K562 (cell line): ENCODE data around the gene IDH3G. TPM values are rescaled to one million over a fixed set of nuclear protein-coding genes. Genes with fewer than 3 reads are reported as not detected.
"Not testable (repeated sequence)": the region's sequence is repeated elsewhere in the genome, so short reads cannot be mapped to it uniquely, and the experiment has no call there.

Experiments
- ATAC-seq: fragments of 200-7000 bp; cut with Tn5 transposase; 3 replicates; pipeline ENCODE4 v1.9.1; 2020; ENCODE audit warnings: moderate library complexity
- BruUV-seq: library from RNA; stranded (reverse); fragments of 400-500 nt; replicated peaks from 2 replicates; lab custom pipeline; 2021; lab: Mats Ljungman, UMichigan
- CTCF ChIA-PET: fragments of 300-600 bp; formaldehyde crosslinking; extraction: SDS; loops from one replicate; lab custom pipeline; 2021; ENCODE audit warnings: low intra/inter-chr PET ratio; lab: Yijun Ruan, JAX
- POLR2A ChIA-PET: fragments of 300-600, 350-650 bp; sonication (Branson Sonifier 250); formaldehyde crosslinking; extraction: SDS; loops from one replicate; lab custom pipeline; 2021; ENCODE audit warnings: antibody characterized with exemption, inconsistent platforms; lab: Yijun Ruan, JAX
- DNase-seq, 4 experiments: peaks; one replicate each; pipeline versions ENCODE4 v3.0.0 to v3.0.0-alpha.2; 2011 to 2018; ENCODE audit warnings: low spot score in 3 of 4, mixed read lengths in 3 of 4; ENCODE audit errors: extremely low read depth in 1 of 4
- FAIRE-seq: peaks from 2 replicates; lab custom pipeline; 2011; peaks lifted over from hg19 to GRCh38; lab: Jason Lieb, UNC
- H2AFZ ChIP-seq: 2 replicates; pipeline ENCODE4 v1.6.0; 2011; ENCODE audit warnings: low read depth, low read length, control low read depth, inconsistent platforms
- H3K27ac ChIP-seq: fragments of 200-600 bp; 3 replicates; pipeline ENCODE4 v1.8.0; 2011; ENCODE audit warnings: low read depth, mild to moderate bottlenecking, control low read depth, inconsistent platforms, low read length, moderate library complexity, mixed read lengths; ENCODE audit errors: extremely low read depth
- H3K27me3 ChIP-seq, 2 experiments: fragments of 300-600 bp in 1 of 2; 2 replicates in 1 of 2; 3 replicates in 1 of 2; pipeline versions ENCODE4 v1.6.0 to v1.8.0; 2011; ENCODE audit warnings: inconsistent platforms in 2 of 2, low read length in 2 of 2, mild to moderate bottlenecking in 1 of 2, mixed read lengths in 1 of 2, moderate library complexity in 1 of 2; ENCODE audit not compliant: control insufficient read depth in 2 of 2, insufficient read depth in 2 of 2
- H3K36me3 ChIP-seq: fragments of 300-600 bp; 3 replicates; pipeline ENCODE4 v1.8.0; 2011; ENCODE audit warnings: mild to moderate bottlenecking, low read length, inconsistent platforms; ENCODE audit not compliant: control insufficient read depth, insufficient read depth
- H3K4me1 ChIP-seq, 2 experiments: fragments of 200-600 bp in 1 of 2; replicated peaks in 1 of 2; 2 replicates in 1 of 2; 3 replicates in 1 of 2; pipeline versions ENCODE4 v1.5.1 to v1.8.0; 2011; ENCODE audit warnings: inconsistent platforms in 2 of 2, low read length in 2 of 2, mild to moderate bottlenecking in 1 of 2, mixed read lengths in 1 of 2, moderate library complexity in 1 of 2; ENCODE audit not compliant: control insufficient read depth in 2 of 2, insufficient read depth in 2 of 2
- H3K4me2 ChIP-seq: 2 replicates; pipeline ENCODE4 v1.6.1; 2011; ENCODE audit warnings: low read length, control low read depth, inconsistent platforms, mixed read lengths; ENCODE audit not compliant: insufficient read depth
- H3K4me3 ChIP-seq: fragments of 200-600 bp; sonication (generic), shearing (Covaris generic); 2 replicates; pipeline ENCODE4 v1.5.1; 2016; ENCODE audit warnings: control low read depth, inconsistent platforms
- H3K79me2 ChIP-seq: fragments of 200-600 bp; 3 replicates; pipeline ENCODE4 v1.8.0; 2011; ENCODE audit warnings: low read length, inconsistent platforms; ENCODE audit not compliant: control insufficient read depth, insufficient read depth
- H3K9ac ChIP-seq, 2 experiments: 2 replicates each; pipeline versions ENCODE4 v1.6.0 to v1.6.1; 2011; ENCODE audit warnings: low read depth in 2 of 2, low read length in 2 of 2, control low read depth in 1 of 2, inconsistent platforms in 1 of 2, mild to moderate bottlenecking in 1 of 2, mixed read lengths in 1 of 2; ENCODE audit not compliant: insufficient read depth in 1 of 2
- H3K9me1 ChIP-seq: one replicate; pipeline ENCODE4 v1.6.0; 2011; ENCODE audit warnings: inconsistent platforms, mild to moderate bottlenecking, low read length, moderate library complexity; ENCODE audit not compliant: control insufficient read depth, insufficient read depth
- H3K9me3 ChIP-seq: replicated peaks from 2 replicates; pipeline ENCODE4 v1.5.1; 2011; ENCODE audit warnings: low read depth, low read length, inconsistent platforms; ENCODE audit not compliant: control insufficient read depth, insufficient read depth
- H4K20me1 ChIP-seq: replicated peaks from 2 replicates; pipeline ENCODE4 v1.6.1; 2011; ENCODE audit warnings: low read length, inconsistent platforms, mixed read lengths; ENCODE audit not compliant: control insufficient read depth, insufficient read depth
- CUX1 ChIP-seq: fragments of 200-800 bp; sonication (Bioruptor generic); IDR thresholded peaks from 2 replicates; pipeline ENCODE4 v1.6.1; 2016; ENCODE audit warnings: missing genetic modification characterization, missing compliant biosample characterization
- CXXC5 ChIP-seq: fragments of 250-450 bp; sonication (Bioruptor Pico); IDR thresholded peaks from 2 replicates; pipeline ENCODE4 v1.8.0; 2022; ENCODE audit warnings: inconsistent platforms, mild to moderate bottlenecking, moderate library complexity
- MEIS2 ChIP-seq: fragments of 450-650 bp; IDR thresholded peaks from 2 replicates; pipeline ENCODE4 v1.6.1; 2014; ENCODE audit warnings: mild to moderate bottlenecking; ENCODE audit not compliant: partially characterized antibody
- NFIC ChIP-seq: fragments of 450-650 bp; IDR thresholded peaks from 2 replicates; pipeline ENCODE4 v1.6.1; 2017; ENCODE audit warnings: mild to moderate bottlenecking, inconsistent platforms
- PBX2 ChIP-seq, 2 experiments: IDR thresholded peaks in 1 of 2; conservative IDR thresholded peaks in 1 of 2; 2 replicates each; pipeline ENCODE4 v1.6.1; 2016; ENCODE audit warnings: low read depth in 2 of 2, mild to moderate bottlenecking in 1 of 2, missing compliant biosample characterization in 1 of 2, missing genetic modification characterization in 1 of 2, moderate library complexity in 1 of 2
- ZNF592 ChIP-seq: fragments of 450-650 bp; IDR thresholded peaks from 2 replicates; pipeline ENCODE4 v1.6.1; 2017; ENCODE audit warnings: antibody characterized with exemption, mild to moderate bottlenecking
- WGBS: fragments of 100-300 bp; shearing (Covaris generic); methylation state at CpG from one replicate; pipeline ENCODE4 v1.1.6; 2016; ENCODE audit warnings: low coverage, mixed read lengths; ENCODE audit not compliant: insufficient coverage; ENCODE audit errors: missing lambda C conversion rate; 5-methylcytosine and 5-hydroxymethylcytosine counted together
- in situ Hi-C: fragments of 300-500 bp; cut with MboI; formaldehyde crosslinking; loops from 4 replicates; pipeline ENCODE4 v1.15.0; 2018; ENCODE audit warnings: inconsistent platforms, mixed read lengths
- intact Hi-C: fragments of 100-400 bp; cut with micrococcal nuclease; formaldehyde crosslinking; loops from 2 replicates; pipeline ENCODE4 v1.14.2; 2022
- polyA plus RNA-seq, 8 experiments: library from polyadenylated mRNA; depleted of rRNA in 4 of 8; stranded (reverse) in 5 of 8; unstranded in 3 of 8; fragments of >200 nt; fragmentation: Nextera tagmentation in 2 of 8; fragmentation: Illumina TruSeq in 1 of 8; extraction: Ambion mirVana in 2 of 8; extraction: Trizol in 1 of 8; gene quantifications; 2 replicates each; pipeline versions ENCODE4 v1.2.1 to v1.2.3, GENCODE V29; 2011 to 2014; ENCODE audit warnings: inconsistent platforms in 1 of 8, missing spikeins in 1 of 8
- total RNA-seq, 7 experiments: library from RNA; depleted of rRNA in 6 of 7; stranded (reverse); fragments of >200 nt in 6 of 7; fragmentation: Illumina TruSeq in 2 of 7; extraction: Trizol in 2 of 7; gene quantifications; 2 replicates each; pipeline versions ENCODE4 v1.2.1 to v1.2.3, GENCODE V29; 2011 to 2021; ENCODE audit warnings: low replicate concordance in 1 of 7

IDH3G gene
- total and polyA plus RNA-seq, 9 of the 15 experiments (the other 6 are each of a cell fraction or from before 2014, with no cell fraction given) = 24.3 to 72.5 (median 37.9) TPM

GRCh38 chrX:153742796-153743467, 51.2 kb downstream of the IDH3G start:
- CTCF ChIA-PET; H4K20me1 ChIP-seq; BruUV-seq; H3K79me2 ChIP-seq; H3K9me3 ChIP-seq; H2AFZ ChIP-seq; FAIRE-seq; H3K4me2 ChIP-seq; in situ Hi-C loops; ATAC-seq; H3K36me3 ChIP-seq; H3K9me1 ChIP-seq; H3K4me3 ChIP-seq; H3K27me3 ChIP-seq; TF ChIP-seq PBX2 (CRISPR knock-in tag; IDR thresholded peaks at IDR 0.05; ENCODE audit: low read depth): not testable (repeated sequence)
- intact Hi-C loops = loop anchor here (1.0 kb wide), 1 partner anchor 17 kb away; no protein-coding TSS in a partner anchor
- peak overlapping the region; percentile 34 to 79; a peak in 2 of 4 replicates for H3K9ac ChIP-seq
- WGBS = 22% methylated on average over 7 of the region's 32 CpGs
- peak in 2 of 4 experiments; percentile 1 to 37 for DNase-seq
- peak overlapping the region; percentile 48; the same call in 2 of the 3 replicates for H3K27ac ChIP-seq
- POLR2A ChIA-PET = interaction anchor here (0.6 to 0.7 kb wide), 2 partner anchors 30 to 679 kb away, joined by 3 read pairs; no protein-coding TSS in a partner anchor
- H3K4me1 ChIP-seq = peaks cover 0 to 54% of the 10 kb centered on the region in 2 experiments; a peak in 3 of 5 replicates
- TF ChIP-seq CUX1 (CRISPR knock-in tag) (0 out of 2 replicates have a peak, but pooled peaks have one; percentile 1), PBX2 (tag; conservative IDR thresholded peaks at IDR 0.05; ENCODE audit: low read depth) (peak; percentile 81), NFIC (peak; percentile 57; the same call in 1 of the 2 replicates), ZNF592 (0 out of 2 replicates have a peak, but pooled peaks have one; percentile 10), CXXC5 (CRISPR knock-in tag) (0 out of 2 replicates have a peak, but pooled peaks have one; percentile 37), MEIS2 (peak; percentile 87)
